CD4-positive, alpha-beta T cell (primary cell): Measurements from ENCODE around the gene SATB2. TPM values are rescaled to one million over a fixed set of nuclear protein-coding genes. Genes with fewer than 3 reads are reported as not detected.

ENCODE experiments used
- ATAC-seq: fragments of 200-7000 bp; cut with Tn5 transposase; one replicate; pipeline ENCODE4 v1.10.0; 2022; ENCODE audit warnings: mild to moderate bottlenecking; ENCODE audit not compliant: poor library complexity
- CTCF ChIA-PET: fragments of 350-600 bp; sonication (Branson Sonifier 250); formaldehyde crosslinking; loops from one replicate; lab custom pipeline; 2021; ENCODE audit warnings: antibody characterized with exemption, inconsistent platforms; lab: Charles Lee
- POLR2A ChIA-PET: fragments of 350-600 bp; sonication (Branson Sonifier 250); formaldehyde crosslinking; loops from one replicate; lab custom pipeline; 2021; ENCODE audit warnings: antibody characterized with exemption, inconsistent platforms; lab: Charles Lee
- DNase-seq, 14 experiments: peaks; one replicate each; pipeline ENCODE4 v3.0.0-alpha.2; 2013 to 2020; ENCODE audit warnings: mixed read lengths in 2 of 14
- H3K27ac ChIP-seq, 2 donors: one replicate each; pipeline versions ENCODE4 v1.5.1 to v1.7.0; 2013; ENCODE audit warnings: low read length in 2 of 2, low read depth in 1 of 2, mild to moderate bottlenecking in 1 of 2
- H3K27me3 ChIP-seq, 2 experiments: 1 replicate in 1 of 2; 2 replicates in 1 of 2; pipeline versions ENCODE4 v1.6.1 to v1.7.0; 2013; ENCODE audit warnings: low read length in 2 of 2, control low read depth in 1 of 2, mild to moderate bottlenecking in 1 of 2, moderate library complexity in 1 of 2; ENCODE audit not compliant: insufficient read depth in 2 of 2, control insufficient read depth in 1 of 2
- H3K36me3 ChIP-seq: one replicate; pipeline ENCODE4 v1.6.1; 2013; ENCODE audit warnings: low read length, control low read depth; ENCODE audit not compliant: insufficient read depth
- H3K4me1 ChIP-seq: one replicate; pipeline ENCODE4 v1.6.1; 2013; ENCODE audit warnings: low read length, control low read depth; ENCODE audit not compliant: insufficient read depth
- H3K4me3 ChIP-seq: one replicate; pipeline ENCODE4 v1.5.1; 2013; ENCODE audit warnings: mild to moderate bottlenecking, low read length, moderate library complexity
- H3K9me3 ChIP-seq, 2 experiments: 1 replicate in 1 of 2; 2 replicates in 1 of 2; pipeline versions ENCODE4 v1.6.1 to v1.7.0; 2013; ENCODE audit warnings: low read length in 2 of 2, mild to moderate bottlenecking in 2 of 2, control low read depth in 1 of 2, moderate library complexity in 1 of 2; ENCODE audit not compliant: control insufficient read depth in 1 of 2, insufficient read depth in 1 of 2
- H3K27ac Mint-ChIP-seq: one replicate; pipeline ENCODE4 v1.8.0; 2020; ENCODE audit warnings: mixed read lengths
- H3K27me3 Mint-ChIP-seq: one replicate; pipeline ENCODE4 v1.8.0; 2021; ENCODE audit warnings: mixed read lengths
- H3K36me3 Mint-ChIP-seq: one replicate; pipeline ENCODE4 v1.8.0; 2021; ENCODE audit warnings: low read depth, mixed read lengths
- H3K4me1 Mint-ChIP-seq: one replicate; pipeline ENCODE4 v1.8.0; 2021; ENCODE audit warnings: low read depth, mixed read lengths
- H3K4me3 Mint-ChIP-seq: one replicate; pipeline ENCODE4 v1.8.0; 2020; ENCODE audit warnings: mild to moderate bottlenecking, mixed read lengths
- H3K9me3 Mint-ChIP-seq: one replicate; pipeline ENCODE4 v1.8.0; 2020; ENCODE audit warnings: mixed read lengths
- CTCF ChIP-seq: fragments of 200-600 bp; IDR thresholded peaks from one replicate; pipeline ENCODE4 v1.8.0; 2022; ENCODE audit warnings: antibody characterized with exemption, mild to moderate bottlenecking
- intact Hi-C, 2 experiments: fragments of 100-400 bp; cut with DNase I in 1 of 2; cut with micrococcal nuclease in 1 of 2; formaldehyde crosslinking; loops; one replicate each; pipeline versions ENCODE4 v1.15.1 to v1.9.0; 2023 to 2025; cut with DNase I, micrococcal nuclease
- total RNA-seq, 174 experiments: library from RNA in 2 of 174; stranded (reverse) in 2 of 174; gene quantifications; one replicate each; pipeline ENCODE4 v1.2.3 and lab custom pipeline; 2021 to 2026

The SATB2 gene
- total RNA-seq, 2 experiments from 2014 or later = not detected

- no peaks in the 10 kb centered on the region for H3K36me3 ChIP-seq
- CTCF ChIA-PET = no interaction called here
- H3K27me3 ChIP-seq = peaks cover 4 to 21% of the 10 kb centered on the region in 2 experiments
- Mint-ChIP-seq H3K4me3 (no peak overlapping the region), H3K27ac (no peak overlapping the region), H3K9me3 (no peaks in the 10 kb centered on the region), H3K27me3 (peaks cover 65% of the 10 kb centered on the region), H3K4me1 (no peaks in the 10 kb centered on the region), H3K36me3 (no peaks in the 10 kb centered on the region)
- no peak for TF ChIP-seq CTCF
- intact Hi-C loops = no loop called here
- H3K27ac ChIP-seq = no peak overlapping the region
- POLR2A ChIA-PET = no interaction called here
- no peak overlapping the region for H3K4me3 ChIP-seq
- no peaks in the 10 kb centered on the region for H3K9me3 ChIP-seq
- H3K4me1 ChIP-seq = no peaks in the 10 kb centered on the region
- ATAC-seq (no peak), DNase-seq (no peak)
Measured at GRCh38 chr2:199441759-199442158, 16.0 kb downstream of the SATB2 start.

GRCh38 chr2:199440118-199440517 lies 17.6 kb downstream of the SATB2 start:
- no peak overlapping the region for H3K4me3 Mint-ChIP-seq
- H3K27ac Mint-ChIP-seq = no peak overlapping the region
- no peaks in the 10 kb centered on the region for H3K4me1 Mint-ChIP-seq
- Histone ChIP-seq H3K36me3 (no peaks in the 10 kb centered on the region), H3K9me3 (no peaks in the 10 kb centered on the region), H3K4me3 (no peak overlapping the region), H3K27me3 (peaks cover 3 to 21% of the 10 kb centered on the region in 2 experiments), H3K4me1 (no peaks in the 10 kb centered on the region), H3K27ac (no peak overlapping the region)
- H3K9me3 Mint-ChIP-seq = no peaks in the 10 kb centered on the region
- ATAC-seq = no peak
- ChIA-PET POLR2A (no interaction called here), CTCF (interaction anchor here (0.8 kb wide), 1 partner anchor 151 kb away, joined by 3 read pairs; no protein-coding TSS in a partner anchor)
- H3K27me3 Mint-ChIP-seq = peaks cover 54% of the 10 kb centered on the region
- intact Hi-C loops = no loop called here
- DNase-seq = no peak
- no peak for TF ChIP-seq CTCF
- H3K36me3 Mint-ChIP-seq = no peaks in the 10 kb centered on the region

GRCh38 chr2:199439542-199439941 lies 18.2 kb downstream of the SATB2 start:
- Histone ChIP-seq H3K36me3 (no peaks in the 10 kb centered on the region), H3K9me3 (no peaks in the 10 kb centered on the region), H3K27ac (no peak overlapping the region), H3K4me3 (no peak overlapping the region), H3K4me1 (no peaks in the 10 kb centered on the region), H3K27me3 (peaks cover 3 to 21% of the 10 kb centered on the region in 2 experiments)
- H3K4me3 Mint-ChIP-seq = no peak overlapping the region
- no peaks in the 10 kb centered on the region for H3K9me3 Mint-ChIP-seq
- H3K4me1 Mint-ChIP-seq = no peaks in the 10 kb centered on the region
- POLR2A ChIA-PET = no interaction called here
- no peak overlapping the region for H3K27ac Mint-ChIP-seq
- CTCF ChIA-PET = no interaction called here
- DNase-seq (no peak), ATAC-seq (no peak)
- no peak for TF ChIP-seq CTCF
- H3K36me3 Mint-ChIP-seq = no peaks in the 10 kb centered on the region
- intact Hi-C loops = no loop called here
- peaks cover 48% of the 10 kb centered on the region for H3K27me3 Mint-ChIP-seq
